Esophagus muscularis mucosa (tissue), 4 donors: ENCODE measurements around the gene FZD7. TPM values are rescaled to one million over a fixed set of nuclear protein-coding genes. Genes with fewer than 3 reads are reported as not detected.

Experiments used
- DNase-seq: peaks from one replicate; pipeline ENCODE4 v3.0.0-alpha.2; 2017; ENCODE audit errors: extremely low spot score
- H3K27ac ChIP-seq, 4 donors: fragments of 200-600 bp; sonication (generic); replicated peaks in 1 of 4; 1 replicate in 3 of 4; 2 replicates in 1 of 4; pipeline ENCODE4 v1.5.1; 2016 to 2019; ENCODE audit warnings: mild to moderate bottlenecking in 1 of 4
- H3K27me3 ChIP-seq, 4 donors: fragments of 200-600 bp; sonication (generic); one replicate each; pipeline versions ENCODE4 v1.5.1 to v1.6.0; 2016 to 2019
- H3K36me3 ChIP-seq, 4 donors: fragments of 200-600 bp; sonication (generic); one replicate each; pipeline ENCODE4 v1.5.1; 2016 to 2019
- H3K4me1 ChIP-seq, 4 donors: fragments of 200-600 bp; sonication (generic); one replicate each; pipeline ENCODE4 v1.5.1; 2016 to 2019
- H3K4me3 ChIP-seq, 4 donors: fragments of 200-600 bp; sonication (generic); 1 replicate in 2 of 4; 2 replicates in 2 of 4; pipeline ENCODE4 v1.5.1; 2016 to 2019; ENCODE audit warnings: mild to moderate bottlenecking in 4 of 4, moderate library complexity in 1 of 4
- H3K9me3 ChIP-seq, 4 donors: fragments of 200-600 bp; sonication (generic); 1 replicate in 3 of 4; 2 replicates in 1 of 4; pipeline ENCODE4 v1.5.1; 2016 to 2019
- EP300 ChIP-seq: sonication (generic); formaldehyde crosslinking; IDR thresholded peaks from one replicate; pipeline ENCODE4 v1.6.1; 2017; ENCODE audit warnings: antibody characterized with exemption
- POLR2A ChIP-seq: fragments of 450-650 bp; IDR thresholded peaks from one replicate; pipeline ENCODE4 v1.6.1; 2017; ENCODE audit warnings: antibody characterized with exemption, moderate library complexity, mild to moderate bottlenecking, low read depth
- POLR2AphosphoS5 ChIP-seq, 2 donors: sonication (generic); formaldehyde crosslinking; IDR thresholded peaks; one replicate each; pipeline ENCODE4 v1.6.1; 2017; ENCODE audit warnings: antibody characterized with exemption in 2 of 2
- WGBS: methylation state at CpG from one replicate; pipeline ENCODE4 v1.1.5; 2018; 5-methylcytosine and 5-hydroxymethylcytosine counted together
- intact Hi-C: fragments of 100-400 bp; cut with DNase I; formaldehyde crosslinking; loops from one replicate; pipeline ENCODE4 v1.15.1; 2023
- total RNA-seq, 4 donors: library from RNA; depleted of rRNA; stranded (reverse); fragments of >200 nt; gene quantifications; one replicate each; pipeline versions ENCODE4 v1.1.0 to v1.2.1, GENCODE V29; 2016
- TF ChIP-seq, protein P1 (sequence below), 3 experiments: fragments of 200-600 bp in 2 of 3; fragments of 450-650 bp in 1 of 3; sonication (generic) in 2 of 3; IDR thresholded peaks; one replicate each; pipeline ENCODE4 v1.5.1; 2017 to 2019; ENCODE audit warnings: antibody characterized with exemption in 3 of 3, mild to moderate bottlenecking in 2 of 3, moderate library complexity in 1 of 3

The FZD7 gene
- total RNA-seq, 4 donors from 2014 or later, result 51.5 to 67.7 (median 57.7) TPM

DNA sequence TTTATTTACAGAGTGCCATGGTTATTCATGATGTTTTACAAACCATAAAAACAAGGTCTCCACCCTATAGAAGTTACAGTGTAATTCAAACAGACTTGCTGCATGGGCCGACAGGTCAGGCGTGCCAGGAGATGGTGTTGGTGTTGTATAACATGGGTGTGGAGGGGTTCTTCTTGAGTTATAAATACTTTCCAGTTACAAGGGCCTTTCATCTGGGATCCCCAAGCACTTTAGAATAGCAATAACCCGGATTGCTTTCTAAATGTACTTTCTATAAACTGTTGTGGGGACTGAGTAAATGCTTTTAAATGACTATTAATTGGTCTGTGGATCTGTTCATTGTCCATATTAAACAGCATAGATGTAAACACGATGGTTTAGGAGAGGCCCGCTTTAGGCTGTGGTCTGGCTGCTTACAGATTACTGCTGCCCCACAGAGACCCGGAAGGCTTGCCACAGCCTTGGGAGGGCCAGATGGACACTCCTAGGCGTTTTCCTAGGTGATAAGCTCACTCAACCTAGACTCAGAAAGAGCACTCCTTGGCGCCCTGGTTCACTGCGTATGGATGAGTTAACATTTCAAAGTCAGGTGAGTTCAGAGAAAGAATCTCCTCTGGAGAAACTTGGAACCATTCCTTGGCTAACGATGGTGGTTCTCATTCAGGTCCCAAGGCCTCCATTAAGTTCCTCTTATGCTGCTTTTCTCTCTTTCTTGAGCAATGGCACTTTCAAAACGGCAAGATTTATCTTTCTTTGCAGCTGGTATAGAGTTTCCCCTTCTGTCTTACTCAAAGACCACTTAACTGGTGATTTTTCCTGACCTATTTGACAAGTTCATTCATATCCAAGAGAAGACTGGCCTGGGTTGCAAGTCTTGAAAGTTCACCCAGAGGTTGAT is 35.8 kb downstream of the FZD7 start:
- TF ChIP-seq POLR2AphosphoS5 (IDR thresholded peaks at IDR 0.05), result no peak
- TF ChIP-seq, protein P1, sequence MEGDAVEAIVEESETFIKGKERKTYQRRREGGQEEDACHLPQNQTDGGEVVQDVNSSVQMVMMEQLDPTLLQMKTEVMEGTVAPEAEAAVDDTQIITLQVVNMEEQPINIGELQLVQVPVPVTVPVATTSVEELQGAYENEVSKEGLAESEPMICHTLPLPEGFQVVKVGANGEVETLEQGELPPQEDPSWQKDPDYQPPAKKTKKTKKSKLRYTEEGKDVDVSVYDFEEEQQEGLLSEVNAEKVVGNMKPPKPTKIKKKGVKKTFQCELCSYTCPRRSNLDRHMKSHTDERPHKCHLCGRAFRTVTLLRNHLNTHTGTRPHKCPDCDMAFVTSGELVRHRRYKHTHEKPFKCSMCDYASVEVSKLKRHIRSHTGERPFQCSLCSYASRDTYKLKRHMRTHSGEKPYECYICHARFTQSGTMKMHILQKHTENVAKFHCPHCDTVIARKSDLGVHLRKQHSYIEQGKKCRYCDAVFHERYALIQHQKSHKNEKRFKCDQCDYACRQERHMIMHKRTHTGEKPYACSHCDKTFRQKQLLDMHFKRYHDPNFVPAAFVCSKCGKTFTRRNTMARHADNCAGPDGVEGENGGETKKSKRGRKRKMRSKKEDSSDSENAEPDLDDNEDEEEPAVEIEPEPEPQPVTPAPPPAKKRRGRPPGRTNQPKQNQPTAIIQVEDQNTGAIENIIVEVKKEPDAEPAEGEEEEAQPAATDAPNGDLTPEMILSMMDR (IDR thresholded peaks at IDR 0.05), result no peak
- no peak for TF ChIP-seq POLR2A
- no peak for TF ChIP-seq EP300
- 81% methylated on average over 10 of the region's 11 CpGs for WGBS
- no peak for DNase-seq
- Histone ChIP-seq H3K4me1 (peaks cover under 1 to 14% (median 9%) of the 10 kb centered on the region in 4 donors), H3K9me3 (no peaks in the 10 kb centered on the region), H3K36me3 (no peaks in the 10 kb centered on the region), H3K4me3 (no peak overlapping the region), H3K27ac (no peak overlapping the region), H3K27me3 (no peaks in the 10 kb centered on the region)
- intact Hi-C loops, result no loop called here

GRCh38 chr2:202071107-202071506 is 37.5 kb downstream of the FZD7 start:
- WGBS, result 93% methylated on average over 2 of the region's 2 CpGs
- DNase-seq, result no peak
- H3K4me3 ChIP-seq, result no peak overlapping the region
- H3K27me3 ChIP-seq, result no peaks in the 10 kb centered on the region
- H3K27ac ChIP-seq, result no peak overlapping the region
- TF ChIP-seq POLR2AphosphoS5 (IDR thresholded peaks at IDR 0.05) (no peak), POLR2A (no peak), EP300 (no peak)
- TF ChIP-seq, protein P1 (IDR thresholded peaks at IDR 0.05), result no peak
- intact Hi-C loops, result no loop called here
- no peaks in the 10 kb centered on the region for H3K9me3 ChIP-seq
- H3K4me1 ChIP-seq, result peaks cover 0 to 6% (median 3%) of the 10 kb centered on the region in 4 donors
- H3K36me3 ChIP-seq, result no peaks in the 10 kb centered on the region

- Histone ChIP-seq H3K27me3 (no peaks in the 10 kb centered on the region), H3K27ac (no peak overlapping the region), H3K4me1 (peaks cover 0 to 6% (median under 1%) of the 10 kb centered on the region in 4 donors), H3K9me3 (no peaks in the 10 kb centered on the region), H3K4me3 (no peak overlapping the region), H3K36me3 (no peaks in the 10 kb centered on the region)
- TF ChIP-seq POLR2AphosphoS5 (IDR thresholded peaks at IDR 0.05), result no peak
- TF ChIP-seq, protein P1 (IDR thresholded peaks at IDR 0.05), result peak in 1 of 3 experiments; percentile 19
- WGBS, result 95% methylated on average over 2 of the region's 2 CpGs
- intact Hi-C loops, result no loop called here
- DNase-seq, result no peak
These were observed 38.6 kb downstream of the FZD7 start for GRCh38 chr2:202072226-202072625.

GRCh38 chr2:202072737-202073401 is 39.2 kb downstream of the FZD7 start, which contains the start of gene KIAA2012:
Gene KIAA2012 (plus strand): TSS chr2:202073255. CDS start chr2:202073628, 373 bp downstream.
- intact Hi-C loops, result no loop called here
- no peak within 1 kb of the TSS for H3K4me3 ChIP-seq
- no peak for DNase-seq
- H3K27ac ChIP-seq, result no peak within 1 kb of the TSS
- no peaks in the 10 kb centered on the region for H3K36me3 ChIP-seq
- 60% methylated on average over 8 of the region's 11 CpGs for WGBS
- TF ChIP-seq POLR2AphosphoS5 (IDR thresholded peaks at IDR 0.05) (no peak), EP300 (no peak), POLR2A (no peak)
- TF ChIP-seq, protein P1 (IDR thresholded peaks at IDR 0.05), result no peak
- H3K9me3 ChIP-seq, result no peaks in the 10 kb centered on the region
- H3K4me1 ChIP-seq, result peaks cover 0 to 6% (median 0%) of the 10 kb centered on the region in 4 donors
- no peaks in the 10 kb centered on the region for H3K27me3 ChIP-seq
